A204.1 (cell line): ENCODE data around the gene PSMD13.

ENCODE experiments used
- FAIRE-seq: peaks from 2 replicates; lab custom pipeline; 2012; peaks lifted over from hg19 to GRCh38; lab: Jason Lieb, UNC

PSMD13 gene

DNA sequence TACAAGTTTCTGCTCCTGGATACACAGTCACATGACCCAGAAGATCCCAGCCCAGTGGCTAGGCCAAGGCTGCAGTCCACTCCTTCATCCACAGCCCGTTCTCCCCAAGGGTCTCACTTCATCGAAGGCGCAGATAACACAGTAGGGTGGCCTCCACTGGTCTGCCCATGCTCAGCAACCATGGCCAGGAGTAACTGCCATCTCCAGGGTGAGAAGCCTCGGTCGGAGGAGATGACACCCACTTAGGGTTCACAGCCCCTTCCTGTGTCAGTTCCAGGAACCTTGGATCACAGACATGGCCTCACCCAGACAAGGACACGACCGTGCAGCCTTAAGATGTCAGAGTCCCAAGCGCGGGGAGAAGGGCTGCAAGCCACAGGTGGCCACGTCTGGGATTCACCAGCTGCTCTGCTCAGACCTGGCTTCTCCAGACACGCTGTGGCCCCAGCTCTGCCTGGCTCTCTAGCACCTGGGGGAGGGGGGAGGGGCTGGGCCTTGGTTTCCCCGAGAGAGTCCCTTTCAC, 32.1 kb upstream of the PSMD13 start:
- FAIRE-seq: no peak

DNA sequence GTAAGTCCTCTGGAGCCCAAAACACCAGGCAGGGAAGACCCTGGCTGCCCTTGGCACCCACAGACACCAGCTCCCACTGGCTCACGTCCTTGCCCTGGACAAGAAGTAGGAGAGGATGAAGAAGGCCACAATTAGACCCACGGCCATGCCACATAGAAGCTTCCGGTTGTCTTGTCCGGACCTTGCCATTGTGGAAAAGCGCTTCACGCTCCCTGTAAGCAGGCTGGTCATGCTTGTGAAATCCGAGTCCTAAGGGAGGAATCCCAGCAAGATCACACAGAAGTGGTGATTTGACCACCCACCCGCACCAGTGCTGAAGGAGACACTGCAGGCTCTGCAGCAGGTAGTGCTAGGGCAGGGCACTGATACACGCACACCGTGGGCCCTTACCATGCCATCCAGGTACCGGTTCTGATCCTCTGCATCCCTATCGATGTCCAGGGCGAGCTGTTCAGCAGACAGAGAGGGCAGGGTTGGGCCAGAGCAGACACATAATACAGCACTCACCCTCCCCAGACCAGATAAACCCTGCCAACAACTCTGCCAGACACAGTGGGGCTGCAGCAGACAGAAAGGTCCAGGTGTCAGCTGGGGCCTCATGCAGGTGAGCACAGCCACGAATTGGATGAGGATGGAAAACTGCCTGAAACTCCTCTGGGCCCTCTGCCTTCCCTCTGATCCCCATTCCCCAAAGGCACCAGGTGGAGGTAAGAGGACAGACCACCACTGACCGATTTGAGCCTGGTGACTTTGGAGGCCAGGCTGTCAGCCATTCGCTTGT, 31.4 kb upstream of the PSMD13 start:
- no peak for FAIRE-seq

DNA sequence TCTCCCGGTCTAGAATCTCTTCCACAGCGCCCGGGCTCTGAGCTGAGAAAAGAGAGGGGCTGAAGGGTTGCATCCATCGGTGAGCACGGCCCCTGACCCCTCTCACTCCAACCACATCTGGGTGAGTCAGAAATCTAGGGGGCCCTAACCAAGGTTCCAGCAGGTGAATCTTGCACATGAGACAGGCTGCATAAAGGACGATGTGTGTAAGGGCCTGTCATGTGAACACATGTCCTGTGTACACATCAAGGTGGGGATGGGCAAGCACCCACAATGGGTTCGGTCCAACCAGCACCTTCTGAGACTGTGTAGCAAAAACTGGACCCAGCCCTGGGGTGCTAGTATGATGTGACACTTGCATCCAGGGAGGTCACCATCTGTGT, 30.8 kb upstream of the PSMD13 start:
- FAIRE-seq: no peak

DNA sequence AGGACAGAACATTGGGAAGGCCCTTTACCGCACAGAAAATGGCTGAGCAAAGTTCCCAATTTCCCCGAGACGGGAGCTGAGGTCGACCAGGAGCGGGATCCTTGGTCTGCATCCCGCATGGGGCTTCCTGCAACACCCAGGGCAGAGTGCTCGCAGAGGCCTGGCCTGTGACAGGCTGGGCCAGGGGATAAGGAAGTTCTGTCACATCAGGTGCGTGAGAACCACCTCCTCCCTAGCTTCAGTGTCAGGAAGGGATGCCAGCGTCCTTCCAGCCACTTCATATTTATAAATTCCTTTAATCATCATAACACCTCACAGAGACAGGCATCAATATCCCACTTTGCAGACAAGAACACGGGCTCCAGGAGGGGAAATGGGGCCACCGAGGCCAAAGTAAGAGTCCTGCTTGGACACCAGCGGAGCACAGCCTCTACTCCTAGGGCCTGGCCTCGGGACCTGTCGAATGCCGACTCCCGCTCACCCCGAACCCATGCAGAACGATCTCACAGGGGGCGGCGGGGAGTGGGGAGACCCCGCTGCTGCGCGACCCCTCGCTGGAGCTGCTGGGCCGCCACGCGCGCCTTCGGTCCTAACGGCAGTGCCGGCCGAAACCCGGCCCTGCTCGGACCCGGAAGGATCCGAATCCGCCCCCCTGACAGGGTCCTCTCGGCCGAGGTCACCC, 30.1 kb upstream of the PSMD13 start:
- no peak for FAIRE-seq

DNA sequence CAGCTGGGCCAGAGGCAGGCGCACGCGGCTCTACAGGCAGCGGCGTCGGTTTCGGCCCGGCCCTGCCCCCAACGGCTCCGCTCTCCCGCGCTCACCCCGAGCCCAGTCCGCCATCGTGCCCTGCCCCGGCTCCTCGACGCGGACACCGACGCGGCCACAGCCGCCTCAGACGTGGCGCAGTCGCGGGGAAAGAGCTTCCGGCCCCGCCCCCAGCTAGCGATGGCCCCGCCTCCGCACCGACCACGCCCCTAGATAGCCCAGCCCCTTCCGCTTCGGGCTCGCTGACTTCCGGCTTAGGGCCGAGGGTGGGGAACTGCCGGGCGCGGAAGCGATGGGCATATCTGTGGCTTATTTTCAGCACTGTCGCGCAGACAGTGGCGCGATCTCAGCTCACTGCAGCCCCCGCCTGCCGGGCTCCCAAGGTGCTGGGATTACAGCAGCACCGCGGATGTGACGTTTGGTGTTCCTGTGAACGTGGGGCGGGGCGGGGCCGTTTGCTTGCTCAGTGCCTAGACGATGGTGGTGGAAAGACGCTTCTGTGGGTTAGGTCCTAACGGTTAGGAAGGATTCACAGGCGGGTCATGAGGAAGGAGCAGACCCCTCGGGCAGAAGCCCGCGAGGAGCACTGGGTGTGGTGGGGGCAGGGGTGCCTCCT, 29.4 kb upstream of the PSMD13 start, which contains the start of the genes BET1L and RIC8A:
TSS of gene BET1L (minus strand) at position 192 of the 655 bp plus-strand sequence. CDS start at position 114, 78 bp downstream.
TSS of gene RIC8A (plus strand) at position 501 of the 655 bp plus-strand sequence. CDS start 1,147 bp downstream, outside the sequence.
- peak; percentile 96 for FAIRE-seq

DNA sequence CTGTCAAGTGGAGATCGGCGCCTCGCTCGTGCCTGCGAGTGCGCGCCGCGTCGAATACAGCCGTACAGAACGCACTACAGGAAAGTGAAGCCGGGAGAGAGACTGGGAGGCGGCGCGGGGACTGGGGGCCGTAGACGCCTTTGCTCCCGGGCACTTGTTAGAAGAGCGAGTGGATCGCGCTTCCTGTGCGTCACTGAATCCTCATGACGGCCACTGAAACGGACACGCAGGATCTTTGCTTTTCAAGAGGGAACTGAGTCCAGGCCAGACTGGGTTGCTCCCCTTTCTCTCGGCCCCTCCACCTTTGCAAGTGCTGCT, 29.0 kb upstream of the PSMD13 start:
- no peak for FAIRE-seq

DNA sequence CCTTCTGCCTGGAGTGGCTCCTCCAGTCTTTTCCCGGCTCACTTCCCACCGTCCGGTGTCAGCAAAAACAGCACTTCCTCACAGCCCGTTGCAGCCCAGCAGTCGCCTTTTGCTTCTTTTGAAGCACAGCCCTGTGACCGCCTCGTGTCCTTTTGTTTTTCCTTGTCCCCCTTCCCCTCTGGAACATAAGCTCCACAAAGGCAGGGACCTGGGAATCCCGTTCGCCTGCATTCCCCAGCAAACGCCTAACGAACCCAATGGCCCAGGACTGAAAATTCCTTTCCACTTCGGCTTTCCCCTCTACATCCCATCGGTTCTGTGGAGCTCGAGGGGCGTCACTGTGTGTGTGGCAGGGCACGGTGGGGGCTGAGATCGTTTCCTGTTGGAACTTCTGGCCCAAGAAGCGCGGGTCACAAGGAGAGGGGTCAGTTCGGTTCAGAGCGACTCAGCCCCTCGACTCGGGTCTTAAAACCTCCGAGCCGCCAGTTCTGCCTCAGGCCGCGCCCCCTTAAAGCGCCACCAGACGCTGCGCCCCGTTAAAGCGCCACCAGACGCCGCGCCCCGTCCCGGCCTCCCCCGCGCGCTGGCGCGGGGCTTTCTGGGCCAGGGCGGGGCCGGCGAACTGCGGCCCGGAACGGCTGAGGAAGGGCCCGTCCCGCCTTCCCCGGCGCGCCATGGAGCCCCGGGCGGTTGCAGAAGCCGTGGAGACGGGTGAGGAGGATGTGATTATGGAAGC, 28.4 kb upstream of the PSMD13 start:
- no peak for FAIRE-seq

DNA sequence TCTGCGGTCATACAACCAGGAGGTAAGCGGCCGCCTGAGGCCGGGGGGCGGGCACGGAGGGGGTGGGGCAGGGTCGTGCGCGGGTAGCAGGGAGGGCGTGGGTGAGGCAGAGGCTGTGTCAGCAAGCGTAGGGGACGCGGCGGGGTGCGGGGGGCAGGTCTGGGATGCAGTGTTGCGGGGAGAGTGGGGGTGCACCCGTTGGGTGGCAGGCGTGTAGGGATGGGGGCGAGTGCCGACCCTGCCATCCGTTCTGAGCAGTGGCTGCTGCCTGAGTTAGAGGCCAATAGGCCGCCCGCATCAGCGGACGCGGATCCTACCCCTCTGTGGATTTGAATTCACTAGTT, 27.9 kb upstream of the PSMD13 start:
- FAIRE-seq: no peak

DNA sequence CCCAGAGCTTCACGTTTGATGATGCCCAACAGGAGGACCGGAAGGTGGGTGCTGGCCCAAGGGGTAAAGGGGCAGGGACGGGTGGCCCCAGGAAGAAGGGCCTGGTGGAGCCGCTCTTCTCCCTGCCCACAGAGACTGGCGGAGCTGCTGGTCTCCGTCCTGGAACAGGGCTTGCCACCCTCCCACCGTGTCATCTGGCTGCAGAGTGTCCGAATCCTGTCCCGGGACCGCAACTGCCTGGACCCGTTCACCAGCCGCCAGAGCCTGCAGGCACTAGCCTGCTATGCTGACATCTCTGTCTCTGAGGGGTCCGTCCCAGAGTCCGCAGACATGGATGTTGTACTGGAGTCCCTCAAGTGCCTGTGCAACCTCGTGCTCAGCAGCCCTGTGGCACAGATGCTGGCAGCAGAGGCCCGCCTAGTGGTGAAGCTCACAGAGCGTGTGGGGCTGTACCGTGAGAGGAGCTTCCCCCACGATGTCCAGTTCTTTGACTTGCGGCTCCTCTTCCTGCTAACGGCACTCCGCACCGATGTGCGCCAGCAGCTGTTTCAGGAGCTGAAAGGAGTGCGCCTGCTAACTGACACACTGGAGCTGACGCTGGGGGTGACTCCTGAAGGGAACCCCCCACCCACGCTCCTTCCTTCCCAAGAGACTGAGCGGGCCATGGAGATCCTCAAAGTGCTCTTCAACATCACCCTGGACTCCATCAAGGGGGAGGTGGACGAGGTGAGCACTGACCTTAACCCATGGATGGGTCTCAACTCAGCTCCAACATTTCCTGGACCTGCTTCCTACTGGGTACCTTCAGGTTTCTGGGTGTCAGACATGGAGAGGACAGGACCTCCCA, 27.3 kb upstream of the PSMD13 start:
- FAIRE-seq: no peak

DNA sequence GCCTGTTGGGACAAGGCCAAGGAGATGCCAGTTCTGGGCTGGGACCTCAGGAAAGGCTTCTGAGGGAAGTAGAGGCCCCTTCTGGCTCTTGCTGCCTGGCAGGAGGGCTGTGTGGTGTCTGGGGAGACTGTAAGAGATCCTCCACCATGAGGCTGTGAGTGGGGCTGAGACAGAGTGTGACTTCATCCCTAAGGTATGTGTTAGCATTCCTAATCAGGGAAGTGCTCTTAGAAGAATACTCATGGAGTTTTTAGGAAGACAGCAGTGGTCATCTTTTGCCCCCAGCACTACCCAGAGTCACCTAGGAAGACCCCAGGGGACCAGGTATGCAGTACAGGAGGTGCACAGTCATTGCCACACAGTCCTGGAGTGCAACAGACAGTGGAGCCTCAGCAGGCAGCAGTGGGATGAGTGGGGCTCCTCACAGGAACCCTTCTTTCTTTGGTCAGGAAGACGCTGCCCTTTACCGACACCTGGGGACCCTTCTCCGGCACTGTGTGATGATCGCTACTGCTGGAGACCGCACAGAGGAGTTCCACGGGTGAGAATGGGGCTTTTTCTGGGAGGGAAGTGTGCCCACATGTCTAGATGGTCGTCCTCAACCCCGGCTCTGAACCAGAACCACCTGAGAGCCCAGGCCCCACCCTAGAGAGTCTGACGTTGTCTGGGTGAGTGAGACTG, 26.5 kb upstream of the PSMD13 start:
- no peak for FAIRE-seq

DNA sequence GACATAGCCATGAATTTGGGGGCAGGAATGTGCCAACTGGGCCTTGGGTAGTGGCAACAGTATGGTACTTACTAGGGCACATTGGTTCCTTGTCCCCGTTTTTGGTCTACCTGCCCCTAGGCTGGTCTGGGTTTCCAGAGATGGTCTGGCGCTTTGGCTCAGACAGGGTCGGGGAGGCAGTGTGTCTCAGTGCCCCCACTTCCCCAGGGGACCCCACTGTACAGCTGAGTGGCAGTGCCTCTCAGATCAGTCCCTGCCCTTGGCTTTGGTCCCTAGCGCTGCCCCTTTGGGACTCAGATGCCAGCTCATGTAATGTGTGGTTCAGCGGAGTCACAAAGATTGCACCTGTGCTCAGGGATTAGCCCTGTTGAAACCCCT, 26.0 kb upstream of the PSMD13 start:
- no peak for FAIRE-seq

DNA sequence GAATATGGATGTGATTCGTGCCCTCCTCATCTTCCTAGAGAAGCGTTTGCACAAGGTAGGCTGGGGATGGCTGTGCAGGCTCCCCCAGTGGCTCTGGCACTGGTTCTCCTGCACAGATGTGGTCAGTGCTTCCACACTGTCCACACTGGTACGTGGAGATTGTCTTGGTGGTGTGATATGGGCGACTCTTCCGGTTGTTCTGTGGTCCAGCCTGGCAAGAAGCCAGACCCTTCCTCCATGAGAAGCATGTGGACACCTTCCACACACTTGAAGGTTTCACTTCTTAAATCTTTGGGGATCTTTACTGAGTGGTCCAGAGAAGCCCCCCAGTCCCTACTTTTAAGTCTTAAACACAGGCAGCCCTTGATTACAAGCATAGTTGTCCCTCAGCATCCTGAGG, 25.5 kb upstream of the PSMD13 start:
- FAIRE-seq: no peak

DNA sequence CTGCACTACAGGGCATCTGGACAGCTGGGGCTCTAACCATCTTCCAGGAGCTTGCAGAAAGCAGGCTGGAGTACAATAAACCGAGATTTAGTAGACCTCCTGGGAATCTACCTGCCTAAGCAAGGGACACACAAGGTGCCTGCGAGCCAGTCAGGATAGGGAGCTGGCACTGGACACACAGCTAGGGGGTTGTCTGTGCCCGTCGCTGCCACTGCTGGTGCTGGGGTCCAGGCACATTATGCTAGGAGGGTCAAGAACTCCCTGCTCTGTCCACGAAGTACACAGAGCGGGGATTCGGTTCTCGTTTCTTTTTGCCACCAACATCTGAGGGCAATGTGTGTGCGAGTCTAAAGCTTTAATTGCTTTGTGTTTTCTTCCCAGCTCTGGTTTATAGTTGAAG, 25.0 kb upstream of the PSMD13 start:
- FAIRE-seq: no peak

DNA sequence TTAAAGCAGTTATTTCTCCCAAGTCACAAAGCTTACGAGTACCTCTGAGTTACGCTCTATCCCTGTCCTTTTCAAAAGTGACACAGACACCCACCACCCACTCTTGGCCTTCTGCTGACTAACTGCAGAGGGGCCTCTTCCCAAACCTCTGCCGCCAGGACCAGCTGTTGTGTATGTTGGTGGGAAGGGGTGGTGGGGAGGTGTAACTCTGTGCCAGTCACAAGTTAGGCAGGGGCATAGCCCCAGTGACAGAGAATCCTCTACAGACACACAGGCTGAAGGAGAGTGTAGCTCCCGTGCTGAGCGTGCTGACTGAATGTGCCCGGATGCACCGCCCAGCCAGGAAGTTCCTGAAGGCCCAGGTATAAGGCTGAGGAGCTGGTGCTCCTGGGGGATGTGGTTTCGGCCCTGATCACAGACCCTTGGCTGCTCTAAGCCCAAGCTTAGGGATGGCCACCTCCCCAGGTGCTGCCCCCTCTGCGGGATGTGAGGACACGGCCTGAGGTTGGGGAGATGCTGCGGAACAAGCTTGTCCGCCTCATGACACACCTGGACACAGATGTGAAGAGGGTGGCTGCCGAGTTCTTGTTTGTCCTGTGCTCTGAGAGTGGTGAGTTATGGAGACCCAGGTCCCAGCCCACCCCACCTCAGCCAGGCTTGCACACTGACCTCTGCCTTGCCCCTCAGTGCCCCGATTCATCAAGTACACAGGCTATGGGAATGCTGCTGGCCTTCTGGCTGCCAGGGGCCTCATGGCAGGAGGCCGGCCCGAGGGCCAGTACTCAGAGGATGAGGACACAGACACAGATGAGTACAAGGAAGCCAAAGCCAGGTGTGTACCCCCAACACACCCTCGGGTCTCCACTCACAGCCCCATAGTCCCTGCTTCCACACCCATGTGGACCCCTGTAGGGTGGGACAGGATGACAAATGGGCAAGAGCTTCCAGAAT, 24.4 kb upstream of the PSMD13 start:
- no peak for FAIRE-seq

DNA sequence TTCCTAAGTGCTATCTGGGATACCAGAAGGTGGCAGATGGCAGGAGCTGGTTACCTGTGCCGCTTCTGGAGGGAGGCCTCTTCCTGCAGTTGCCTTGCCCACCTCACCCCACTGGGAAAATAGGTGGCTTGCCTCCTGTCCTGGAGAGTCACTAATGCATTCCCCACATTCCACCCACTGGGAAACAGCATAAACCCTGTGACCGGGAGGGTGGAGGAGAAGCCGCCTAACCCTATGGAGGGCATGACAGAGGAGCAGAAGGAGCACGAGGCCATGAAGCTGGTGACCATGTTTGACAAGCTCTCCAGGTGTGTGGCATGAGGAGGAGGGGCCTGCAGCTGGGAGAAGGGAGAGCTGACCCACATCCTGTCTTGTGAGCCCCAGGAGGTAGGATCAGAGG, 23.7 kb upstream of the PSMD13 start:
- no peak for FAIRE-seq

DNA sequence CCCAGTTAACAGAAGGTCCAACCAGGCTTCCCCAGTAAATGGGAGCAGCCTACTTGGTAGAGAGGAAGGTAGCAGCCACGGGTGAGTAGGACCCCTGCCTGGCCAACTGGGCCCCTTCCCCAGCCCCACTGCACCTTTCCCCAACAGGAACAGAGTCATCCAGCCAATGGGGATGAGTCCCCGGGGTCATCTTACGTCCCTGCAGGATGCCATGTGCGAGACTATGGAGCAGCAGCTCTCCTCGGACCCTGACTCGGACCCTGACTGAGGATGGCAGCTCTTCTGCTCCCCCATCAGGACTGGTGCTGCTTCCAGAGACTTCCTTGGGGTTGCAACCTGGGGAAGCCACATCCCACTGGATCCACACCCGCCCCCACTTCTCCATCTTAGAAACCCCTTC, 22.7 kb upstream of the PSMD13 start:
- no peak for FAIRE-seq

DNA sequence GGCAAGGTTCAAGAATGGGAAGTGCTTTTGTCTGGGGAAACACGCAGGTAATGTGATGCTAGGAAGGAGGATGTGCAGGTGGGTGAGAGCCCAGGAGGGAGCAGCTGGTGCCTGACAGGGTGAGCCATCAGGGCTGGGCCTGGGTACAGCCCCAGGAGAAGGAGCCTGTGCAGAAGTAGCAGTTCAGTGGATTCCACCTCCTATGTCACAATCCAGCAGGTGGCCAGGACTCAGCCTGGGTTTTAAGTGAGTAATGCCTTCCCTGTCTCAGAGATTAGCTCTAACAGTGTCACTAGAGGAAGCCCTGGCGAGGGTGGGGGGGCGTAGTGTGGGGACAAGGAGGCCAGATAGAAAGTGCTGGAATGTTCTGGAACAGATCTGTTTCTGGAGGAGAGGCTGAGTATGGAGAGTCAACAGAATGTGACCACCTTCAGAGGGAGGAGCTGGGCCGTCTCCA, 21.2 kb upstream of the PSMD13 start:
- FAIRE-seq: no peak

DNA sequence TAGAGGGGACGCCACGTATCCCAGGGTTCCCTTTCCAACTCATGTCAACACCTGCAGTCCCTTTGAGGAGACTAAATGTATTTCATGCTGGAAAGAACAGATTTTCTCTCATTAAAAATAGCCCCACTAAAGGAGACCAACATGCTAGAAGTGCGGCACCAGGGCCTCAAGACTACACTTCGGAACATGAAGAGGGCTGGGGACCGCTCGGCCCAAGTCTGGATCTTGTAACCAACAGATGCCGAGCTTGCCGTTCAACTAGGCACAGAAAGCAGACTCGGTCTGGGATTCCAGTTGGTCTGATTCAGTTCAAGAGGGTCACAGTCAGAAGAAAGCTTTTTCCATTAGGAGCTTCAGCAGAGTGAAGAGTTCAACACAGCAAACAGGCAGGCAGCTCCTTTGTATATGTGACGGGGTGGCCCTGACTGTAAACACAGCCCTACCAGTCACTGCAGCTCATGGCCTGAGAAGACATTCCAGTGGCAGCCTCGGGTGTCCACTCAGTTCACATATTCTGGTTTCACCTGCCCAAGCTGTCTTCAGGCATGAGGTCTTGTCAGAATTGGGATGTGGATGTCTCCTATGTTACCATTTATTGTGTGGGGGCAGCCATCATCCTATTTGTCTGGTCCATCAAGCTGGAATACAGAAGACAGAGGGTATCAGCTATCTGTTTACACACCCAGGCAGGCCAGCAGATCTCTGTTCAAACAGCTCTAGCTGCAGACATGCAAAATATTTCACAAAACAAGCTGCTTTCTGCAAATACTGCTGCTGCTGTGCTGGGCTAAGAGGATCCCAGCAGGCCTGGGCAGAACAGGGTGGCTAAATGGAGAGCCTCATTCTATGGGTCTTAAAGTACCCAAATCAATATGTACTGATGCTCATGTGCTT, 20.4 kb upstream of the PSMD13 start:
- FAIRE-seq: no peak

DNA sequence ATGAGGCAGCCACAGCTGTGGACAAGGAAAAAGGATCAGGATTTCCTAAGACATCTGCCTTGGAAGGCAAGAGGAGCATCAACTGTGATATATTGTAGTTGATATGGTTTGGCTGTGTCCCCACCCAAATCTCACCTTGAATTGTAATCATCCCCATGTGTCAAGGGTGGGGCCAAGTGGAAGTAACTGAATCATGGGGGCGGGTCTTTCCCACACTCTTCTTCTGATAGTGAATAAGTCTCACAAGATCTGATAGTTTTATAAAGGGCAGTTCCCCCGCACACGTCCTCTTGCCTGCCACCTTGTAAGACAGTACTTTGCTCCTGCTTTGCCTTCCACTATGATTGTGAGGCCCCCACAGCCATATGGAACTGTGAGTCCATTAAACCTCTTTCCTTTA, 19.1 kb upstream of the PSMD13 start:
- no peak for FAIRE-seq
